ENCODE data around the gene ZNF17. TPM values are rescaled to one million over a fixed set of nuclear protein-coding genes. Genes with fewer than 3 reads are reported as not detected.

Gene ZNF17
- total and polyA plus RNA-seq, 2 donors from 2014 or later, result 3.6 to 17.7 TPM

GRCh38 chr19:57466489-57466888 is 55.5 kb downstream of the ZNF17 start:
- Histone ChIP-seq H3K4me1 (ENCODE audit: control insufficient read depth in 2 of 3, insufficient read depth in 2 of 3, low read depth in 1 of 3, low read length in 3 of 3) (no peaks in the 10 kb centered on the region), H3K9ac (ENCODE audit: low read length in 3 of 3) (no peak overlapping the region), H3K4me3 (ENCODE audit: low read length in 3 of 3) (peak overlapping the region in 1 of 3 donors; percentile 35), H3K36me3 (ENCODE audit: control insufficient read depth in 2 of 3, insufficient read depth in 3 of 3, low read length in 3 of 3) (peaks cover 5 to 20% (median 5%) of the 10 kb centered on the region in 3 donors), H3K27me3 (ENCODE audit: control insufficient read depth, insufficient read depth, low read length) (no peaks in the 10 kb centered on the region), H3K27ac (ENCODE audit: low read depth in 2 of 2, low read length in 2 of 2) (no peak overlapping the region), H3K9me3 (ENCODE audit: control insufficient read depth in 2 of 3, insufficient read depth in 1 of 3, low read length in 3 of 3) (peaks cover 10 to 69% (median 27%) of the 10 kb centered on the region in 3 donors)
- intact Hi-C loops (cut with DNase I), result no loop called here
- FAIRE-seq (no peak), DNase-seq (no peak)
- TF ChIP-seq CTCF (IDR thresholded peaks at IDR 0.05; ENCODE audit: borderline replicate concordance, extremely low read depth, insufficient read depth), result no peak

Other genes starting within 250 kb of the ZNF17 start
- gene DUXA, start 243.7 kb upstream of the ZNF17 start, total RNA-seq, result not detected
- not detected for gene DUXA, start 243.7 kb upstream of the ZNF17 start, polyA plus RNA-seq (ENCODE audit: insufficient read depth, low read depth, low replicate concordance)
- 52.3 TPM for gene ZNF264, start 219.7 kb upstream of the ZNF17 start, total RNA-seq
- 4.0 TPM for gene ZNF264, start 219.7 kb upstream of the ZNF17 start, polyA plus RNA-seq (ENCODE audit: insufficient read depth, low read depth, low replicate concordance)
- 1.0 TPM for gene AURKC, start 180.1 kb upstream of the ZNF17 start, total RNA-seq
- gene AURKC, start 180.1 kb upstream of the ZNF17 start, polyA plus RNA-seq (ENCODE audit: insufficient read depth, low read depth, low replicate concordance), result 0.92 TPM
- gene ZNF805, start 170.5 kb upstream of the ZNF17 start, total RNA-seq, result 17.3 TPM
- 0.82 TPM for gene ZNF805, start 170.5 kb upstream of the ZNF17 start, polyA plus RNA-seq (ENCODE audit: insufficient read depth, low read depth, low replicate concordance)
- gene ZNF460, start 130.7 kb upstream of the ZNF17 start, total RNA-seq, result 81.3 TPM
- gene ZNF460, start 130.7 kb upstream of the ZNF17 start, polyA plus RNA-seq (ENCODE audit: insufficient read depth, low read depth, low replicate concordance), result 0.62 TPM
- 10.2 TPM for gene ZNF543, start 90.7 kb upstream of the ZNF17 start, total RNA-seq
- 1.3 TPM for gene ZNF543, start 90.7 kb upstream of the ZNF17 start, polyA plus RNA-seq (ENCODE audit: insufficient read depth, low read depth, low replicate concordance)
- gene ZNF304, start 59.9 kb upstream of the ZNF17 start, total RNA-seq, result 13.8 TPM
- 3.3 TPM for gene ZNF304, start 59.9 kb upstream of the ZNF17 start, polyA plus RNA-seq (ENCODE audit: insufficient read depth, low read depth, low replicate concordance)
- 9.4 TPM for gene TRAPPC2B, start 47.6 kb upstream of the ZNF17 start, total RNA-seq
- 22.0 TPM for gene TRAPPC2B, start 47.6 kb upstream of the ZNF17 start, polyA plus RNA-seq (ENCODE audit: insufficient read depth, low read depth, low replicate concordance)
- gene ZNF547, start 47.6 kb upstream of the ZNF17 start, total RNA-seq, result 4.1 TPM
- 1.3 TPM for gene ZNF547, start 47.6 kb upstream of the ZNF17 start, polyA plus RNA-seq (ENCODE audit: insufficient read depth, low read depth, low replicate concordance)
- 26.1 TPM for gene ZNF548, start 21.3 kb upstream of the ZNF17 start, total RNA-seq
- 4.7 TPM for gene ZNF548, start 21.3 kb upstream of the ZNF17 start, polyA plus RNA-seq (ENCODE audit: insufficient read depth, low read depth, low replicate concordance)
- 14.2 TPM for gene ZNF749, start 24.2 kb downstream of the ZNF17 start, total RNA-seq
- 9.9 TPM for gene ZNF749, start 24.2 kb downstream of the ZNF17 start, polyA plus RNA-seq (ENCODE audit: insufficient read depth, low read depth, low replicate concordance)
- gene VN1R1, start 46.0 kb downstream of the ZNF17 start, total RNA-seq, result 1.7 TPM
- 0.41 TPM for gene VN1R1, start 46.0 kb downstream of the ZNF17 start, polyA plus RNA-seq (ENCODE audit: insufficient read depth, low read depth, low replicate concordance)
- 20.0 TPM for gene ZNF772, start 66.4 kb downstream of the ZNF17 start, total RNA-seq
- gene ZNF772, start 66.4 kb downstream of the ZNF17 start, polyA plus RNA-seq (ENCODE audit: insufficient read depth, low read depth, low replicate concordance), result 3.1 TPM
- gene ZNF419, start 76.6 kb downstream of the ZNF17 start, total RNA-seq, result 15.4 TPM
- 5.7 TPM for gene ZNF419, start 76.6 kb downstream of the ZNF17 start, polyA plus RNA-seq (ENCODE audit: insufficient read depth, low read depth, low replicate concordance)
- 12.1 TPM for gene ZNF773, start 88.8 kb downstream of the ZNF17 start, total RNA-seq
- 3.4 TPM for gene ZNF773, start 88.8 kb downstream of the ZNF17 start, polyA plus RNA-seq (ENCODE audit: insufficient read depth, low read depth, low replicate concordance)
- gene ZNF549, start 116.2 kb downstream of the ZNF17 start, total RNA-seq, result 8.7 TPM
- 2.4 TPM for gene ZNF549, start 116.2 kb downstream of the ZNF17 start, polyA plus RNA-seq (ENCODE audit: insufficient read depth, low read depth, low replicate concordance)
- gene ZNF550, start 148.7 kb downstream of the ZNF17 start, total RNA-seq, result 15.1 TPM
- gene ZNF550, start 148.7 kb downstream of the ZNF17 start, polyA plus RNA-seq (ENCODE audit: insufficient read depth, low read depth, low replicate concordance), result 2.5 TPM
- gene ZNF416, start 167.8 kb downstream of the ZNF17 start, total RNA-seq, result 8.0 TPM
- 3.5 TPM for gene ZNF416, start 167.8 kb downstream of the ZNF17 start, polyA plus RNA-seq (ENCODE audit: insufficient read depth, low read depth, low replicate concordance)
- 9.3 TPM for gene ZIK1, start 173.0 kb downstream of the ZNF17 start, total RNA-seq
- 3.1 TPM for gene ZIK1, start 173.0 kb downstream of the ZNF17 start, polyA plus RNA-seq (ENCODE audit: insufficient read depth, low read depth, low replicate concordance)
- 3.5 TPM for gene ZNF530, start 188.7 kb downstream of the ZNF17 start, total RNA-seq
- 1.1 TPM for gene ZNF530, start 188.7 kb downstream of the ZNF17 start, polyA plus RNA-seq (ENCODE audit: insufficient read depth, low read depth, low replicate concordance)
- 25.4 TPM for gene ZNF134, start 203.1 kb downstream of the ZNF17 start, total RNA-seq
- 5.8 TPM for gene ZNF134, start 203.1 kb downstream of the ZNF17 start, polyA plus RNA-seq (ENCODE audit: insufficient read depth, low read depth, low replicate concordance)
- 19.6 TPM for gene ZNF211, start 222.0 kb downstream of the ZNF17 start, total RNA-seq
- 9.1 TPM for gene ZNF211, start 222.0 kb downstream of the ZNF17 start, polyA plus RNA-seq (ENCODE audit: insufficient read depth, low read depth, low replicate concordance)